Measurements from ENCODE around the gene GMDS. TPM values are rescaled to one million over a fixed set of nuclear protein-coding genes. Genes with fewer than 3 reads are reported as not detected.

The GMDS gene
- total RNA-seq, 1 experiment from 2014 or later = 27.6 TPM

GRCh38 chr6:1607516-1608221 is 637.7 kb downstream of the GMDS start:
- Histone ChIP-seq H2BK5ac (ENCODE audit: insufficient read length, low read length) (no peak overlapping the region), H3K9ac (ENCODE audit: extremely low read depth, insufficient read length, low read length) (no peak overlapping the region), H3K4ac (ENCODE audit: low read depth, low read length) (no peak overlapping the region), H3K18ac (ENCODE audit: insufficient read length, low read depth, low read length) (no peak overlapping the region), H2AFZ (ENCODE audit: low read length) (no peak overlapping the region), H3K14ac (ENCODE audit: insufficient read depth, low read length) (no peak overlapping the region), H4K91ac (ENCODE audit: insufficient read length, low read depth, low read length) (no peak overlapping the region), H3K79me1 (ENCODE audit: insufficient read depth, low read depth, low read length, poor library complexity, severe bottlenecking) (no peaks in the 10 kb centered on the region), H3K27me3 (ENCODE audit: insufficient read depth, low read length) (peaks cover 73% of the 10 kb centered on the region), H2AK5ac (ENCODE audit: insufficient read length, low read length) (no peak overlapping the region), H3K56ac (ENCODE audit: insufficient read length, low read depth, low read length) (no peak overlapping the region), H3T11ph (ENCODE audit: low read length) (no peak overlapping the region), H3K23me2 (ENCODE audit: insufficient read length, low read depth, low read length, poor library complexity, severe bottlenecking) (peaks cover 27% of the 10 kb centered on the region), H3K9me3 (ENCODE audit: control insufficient read depth, low read depth, low read length) (no peaks in the 10 kb centered on the region), H2BK120ac (ENCODE audit: low read depth, low read length, poor library complexity, severe bottlenecking) (no peak overlapping the region), H2BK12ac (ENCODE audit: insufficient read length, low read depth, low read length) (no peak overlapping the region), H2BK15ac (ENCODE audit: low read depth, low read length) (no peak overlapping the region), H3K79me2 (ENCODE audit: insufficient read depth, low read length) (no peaks in the 10 kb centered on the region), H3K27ac (ENCODE audit: insufficient read length, low read depth, low read length) (no peak overlapping the region), H2BK20ac (ENCODE audit: low read depth, low read length, poor library complexity, severe bottlenecking) (no peak overlapping the region), H4K8ac (replicated peaks; ENCODE audit: insufficient read length, low read depth, low read length) (no peak overlapping the region), H4K5ac (ENCODE audit: insufficient read length, low read depth, low read length) (no peak overlapping the region), H4K20me1 (ENCODE audit: control insufficient read depth, insufficient read depth, insufficient read length) (no peaks in the 10 kb centered on the region), H3K23ac (ENCODE audit: insufficient read length, low read depth, low read length) (no peak overlapping the region), H3K4me1 (ENCODE audit: insufficient read depth, low read length) (no peaks in the 10 kb centered on the region; the same call in 1 of the 2 replicates), H3K4me2 (ENCODE audit: insufficient read depth, insufficient read length, low read length) (peak overlapping the region; percentile 44)
- Mint-ChIP-seq H3K4me3 (peak overlapping the region; percentile 40 to 73), H3K27me3 (ENCODE audit: low read depth) (peaks cover 84% of the 10 kb centered on the region), H3K36me3 (ENCODE audit: insufficient read depth in 1 of 3, low read depth in 3 of 3) (no peaks in the 10 kb centered on the region), H3K27ac (no peak overlapping the region), H3K9me3 (peaks cover 0 to 4% of the 10 kb centered on the region in 2 experiments; a peak in 2 of 5 replicates), H3K4me1 (peaks cover 38 to 44% of the 10 kb centered on the region in 2 experiments)
- no CpG with 5 or more reads among the region's 32 CpGs for WGBS (ENCODE audit: extremely low coverage, insufficient read length, low lambda C conversion rate)
- TF ChIP-seq, protein P1, sequence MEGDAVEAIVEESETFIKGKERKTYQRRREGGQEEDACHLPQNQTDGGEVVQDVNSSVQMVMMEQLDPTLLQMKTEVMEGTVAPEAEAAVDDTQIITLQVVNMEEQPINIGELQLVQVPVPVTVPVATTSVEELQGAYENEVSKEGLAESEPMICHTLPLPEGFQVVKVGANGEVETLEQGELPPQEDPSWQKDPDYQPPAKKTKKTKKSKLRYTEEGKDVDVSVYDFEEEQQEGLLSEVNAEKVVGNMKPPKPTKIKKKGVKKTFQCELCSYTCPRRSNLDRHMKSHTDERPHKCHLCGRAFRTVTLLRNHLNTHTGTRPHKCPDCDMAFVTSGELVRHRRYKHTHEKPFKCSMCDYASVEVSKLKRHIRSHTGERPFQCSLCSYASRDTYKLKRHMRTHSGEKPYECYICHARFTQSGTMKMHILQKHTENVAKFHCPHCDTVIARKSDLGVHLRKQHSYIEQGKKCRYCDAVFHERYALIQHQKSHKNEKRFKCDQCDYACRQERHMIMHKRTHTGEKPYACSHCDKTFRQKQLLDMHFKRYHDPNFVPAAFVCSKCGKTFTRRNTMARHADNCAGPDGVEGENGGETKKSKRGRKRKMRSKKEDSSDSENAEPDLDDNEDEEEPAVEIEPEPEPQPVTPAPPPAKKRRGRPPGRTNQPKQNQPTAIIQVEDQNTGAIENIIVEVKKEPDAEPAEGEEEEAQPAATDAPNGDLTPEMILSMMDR (conservative IDR thresholded peaks at IDR 0.05) = no peak
- peak; percentile 91 for DNase-seq
